Endothelial cell (in vitro differentiated cells): ENCODE results near the gene POLD2. TPM values are rescaled to one million over a fixed set of nuclear protein-coding genes. Genes with fewer than 3 reads are reported as not detected.

Experiments
- DNase-seq: peaks from one replicate; pipeline ENCODE4 v3.0.0; 2021; ENCODE audit warnings: low spot score
- H3K27ac Mint-ChIP-seq: one replicate; pipeline ENCODE4 v1.8.0; 2021; ENCODE audit warnings: mixed read lengths, inconsistent platforms; ENCODE audit not compliant: unreplicated experiment
- H3K27me3 Mint-ChIP-seq: one replicate; pipeline ENCODE4 v1.8.0; 2021; ENCODE audit warnings: mild to moderate bottlenecking, moderate library complexity, mixed read lengths, inconsistent platforms; ENCODE audit not compliant: unreplicated experiment
- H3K36me3 Mint-ChIP-seq: one replicate; pipeline ENCODE4 v1.8.0; 2021; ENCODE audit warnings: mild to moderate bottlenecking, low read depth, mixed read lengths, inconsistent platforms; ENCODE audit not compliant: unreplicated experiment
- H3K4me1 Mint-ChIP-seq: one replicate; pipeline ENCODE4 v1.8.0; 2021; ENCODE audit warnings: mild to moderate bottlenecking, mixed read lengths, inconsistent platforms; ENCODE audit not compliant: unreplicated experiment
- H3K4me3 Mint-ChIP-seq: one replicate; pipeline ENCODE4 v1.8.0; 2021; ENCODE audit warnings: mild to moderate bottlenecking, mixed read lengths, inconsistent platforms; ENCODE audit not compliant: unreplicated experiment
- H3K9me3 Mint-ChIP-seq: one replicate; pipeline ENCODE4 v1.8.0; 2021; ENCODE audit warnings: mixed read lengths, inconsistent platforms; ENCODE audit not compliant: unreplicated experiment
- CTCF ChIP-seq: fragments of 200-600 bp; sonication (generic); IDR thresholded peaks from one replicate; pipeline ENCODE4 v1.5.0; 2021; ENCODE audit warnings: antibody characterized with exemption; ENCODE audit not compliant: unreplicated experiment
- total RNA-seq: library from RNA; stranded (reverse); fragmentation: NEBNext Ultra II Directional; extraction: Animal tissue kit (Norgen Biotek cat#: 25700); gene quantifications from one replicate; pipeline ENCODE4 v1.2.1, GENCODE V29; 2021; ENCODE audit not compliant: unreplicated experiment

The POLD2 gene
- total RNA-seq, 1 donor from 2014 or later: 39.9 TPM

- H3K4me1 Mint-ChIP-seq: peaks cover 4% of the 10 kb centered on the region
- H3K9me3 Mint-ChIP-seq: no peaks in the 10 kb centered on the region
- peaks cover 8% of the 10 kb centered on the region for H3K36me3 Mint-ChIP-seq
- H3K27ac Mint-ChIP-seq: no peak overlapping the region
- no peak overlapping the region for H3K4me3 Mint-ChIP-seq
- TF ChIP-seq CTCF: no peak
- no peak for DNase-seq
- peaks cover 10% of the 10 kb centered on the region for H3K27me3 Mint-ChIP-seq
These were observed 39.6 kb downstream of the POLD2 start for GRCh38 chr7:44083796-44084195.

- Mint-ChIP-seq H3K4me1 (peaks cover 4% of the 10 kb centered on the region), H3K4me3 (peak overlapping the region; percentile 91), H3K27ac (no peak overlapping the region), H3K27me3 (peaks cover 10% of the 10 kb centered on the region), H3K36me3 (peaks cover 12% of the 10 kb centered on the region), H3K9me3 (no peaks in the 10 kb centered on the region)
- peak; percentile 94 for DNase-seq
- no peak for TF ChIP-seq CTCF
These were observed 40.7 kb downstream of the POLD2 start for GRCh38 chr7:44082541-44083207.

- TF ChIP-seq CTCF: no peak
- Mint-ChIP-seq H3K27me3 (peaks cover 9% of the 10 kb centered on the region), H3K27ac (no peak overlapping the region), H3K4me3 (peak overlapping the region; percentile 4), H3K36me3 (peaks cover 17% of the 10 kb centered on the region), H3K4me1 (peaks cover 4% of the 10 kb centered on the region), H3K9me3 (no peaks in the 10 kb centered on the region)
- DNase-seq: no peak
These were observed 42.0 kb downstream of the POLD2 start for GRCh38 chr7:44081266-44081748.

- no peak for DNase-seq
- TF ChIP-seq CTCF: no peak
- Mint-ChIP-seq H3K36me3 (peaks cover 17% of the 10 kb centered on the region), H3K4me1 (peaks cover 4% of the 10 kb centered on the region), H3K9me3 (no peaks in the 10 kb centered on the region), H3K4me3 (peak overlapping the region; percentile 4), H3K27me3 (peaks cover 9% of the 10 kb centered on the region), H3K27ac (no peak overlapping the region)
These were observed 42.6 kb downstream of the POLD2 start for GRCh38 chr7:44080686-44081265.

- TF ChIP-seq CTCF: no peak
- no peak overlapping the region for H3K4me3 Mint-ChIP-seq
- DNase-seq: no peak
- no peaks in the 10 kb centered on the region for H3K9me3 Mint-ChIP-seq
- H3K27me3 Mint-ChIP-seq: peaks cover 5% of the 10 kb centered on the region
- peaks cover 4% of the 10 kb centered on the region for H3K4me1 Mint-ChIP-seq
- no peak overlapping the region for H3K27ac Mint-ChIP-seq
- peaks cover 17% of the 10 kb centered on the region for H3K36me3 Mint-ChIP-seq
These were observed 43.2 kb downstream of the POLD2 start for GRCh38 chr7:44080118-44080517.
